Posterior vena cava (tissue), 2 donors: Measurements from ENCODE around the gene POLR2H. TPM values are rescaled to one million over a fixed set of nuclear protein-coding genes. Genes with fewer than 3 reads are reported as not detected.

Source experiments
- DNase-seq: peaks from one replicate; pipeline ENCODE4 v3.0.0-alpha.2; 2020; ENCODE audit warnings: low spot score
- intact Hi-C, 2 donors: fragments of 100-400 bp; cut with DNase I; formaldehyde crosslinking; loops; one replicate each; pipeline versions ENCODE4 v1.14.1 to v1.14.2; 2022 to 2023
- total RNA-seq, 2 donors: library from RNA; stranded (reverse); fragmentation: NEBNext Ultra II Directional; extraction: Animal tissue kit (Norgen Biotek cat#: 25700); gene quantifications; one replicate each; pipeline ENCODE4 v1.2.1, GENCODE V29; 2021
- donor health status: DM: yes; HTN: yes; CAD: no.
- donor health status: DM: yes; HTN: yes; CAD: no.

POLR2H gene
- total RNA-seq, 2 donors from 2014 or later = 39.1 to 42.7 TPM

GRCh38 chr3:184380627-184381260 is 19.2 kb downstream of the POLR2H start:
- intact Hi-C loops = no loop called here

DNA sequence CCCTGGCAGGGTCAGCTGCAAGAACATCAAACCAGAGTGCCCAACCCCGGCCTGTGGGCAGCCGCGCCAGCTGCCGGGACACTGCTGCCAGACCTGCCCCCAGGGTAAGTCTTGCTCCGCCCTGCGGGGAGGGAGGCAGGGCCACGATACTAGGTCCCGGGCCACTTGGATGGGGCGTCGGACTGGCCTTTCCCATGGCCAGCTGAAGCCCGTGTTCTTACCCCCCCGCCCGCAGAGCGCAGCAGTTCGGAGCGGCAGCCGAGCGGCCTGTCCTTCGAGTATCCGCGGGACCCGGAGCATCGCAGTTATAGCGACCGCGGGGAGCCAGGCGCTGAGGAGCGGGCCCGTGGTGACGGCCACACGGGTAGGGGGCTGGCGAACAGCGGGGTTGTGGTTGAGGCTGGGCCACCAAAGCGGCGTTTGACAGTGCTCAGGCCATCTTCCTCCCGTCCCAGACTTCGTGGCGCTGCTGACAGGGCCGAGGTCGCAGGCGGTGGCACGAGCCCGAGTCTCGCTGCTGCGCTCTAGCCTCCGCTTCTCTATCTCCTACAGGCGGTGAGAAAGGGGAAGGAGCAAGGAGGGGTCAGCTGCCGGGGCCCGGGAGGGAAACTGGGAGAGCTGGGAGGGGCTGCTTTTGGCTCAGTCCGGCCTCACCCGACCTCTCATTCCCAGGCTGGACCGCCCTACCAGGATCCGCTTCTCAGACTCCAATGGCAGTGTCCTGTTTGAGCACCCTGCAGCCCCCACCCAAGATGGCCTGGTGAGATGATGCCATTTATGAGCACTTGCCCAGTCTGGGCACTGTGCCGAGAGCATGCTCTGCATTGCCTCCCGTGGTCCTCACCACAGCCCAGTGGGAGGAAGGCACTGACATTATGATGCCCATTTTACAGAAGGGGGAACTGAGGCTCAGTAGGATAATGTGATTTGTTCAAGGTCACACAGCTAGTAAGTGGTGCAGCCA is 20.0 kb downstream of the POLR2H start:
- DNase-seq = peak; percentile 88
- intact Hi-C loops = no loop called here

More at GRCh38 chr3:184380627-184381260, 19.2 kb downstream of the POLR2H start:
- DNase-seq = peak; percentile 81

GRCh38 chr3:184382326-184383032 is 21.0 kb downstream of the POLR2H start:
- DNase-seq = peak; percentile 68
- intact Hi-C loops = no loop called here

GRCh38 chr3:184383033-184383740 is 21.7 kb downstream of the POLR2H start:
- intact Hi-C loops = no loop called here
- DNase-seq = peak; percentile 67

DNA sequence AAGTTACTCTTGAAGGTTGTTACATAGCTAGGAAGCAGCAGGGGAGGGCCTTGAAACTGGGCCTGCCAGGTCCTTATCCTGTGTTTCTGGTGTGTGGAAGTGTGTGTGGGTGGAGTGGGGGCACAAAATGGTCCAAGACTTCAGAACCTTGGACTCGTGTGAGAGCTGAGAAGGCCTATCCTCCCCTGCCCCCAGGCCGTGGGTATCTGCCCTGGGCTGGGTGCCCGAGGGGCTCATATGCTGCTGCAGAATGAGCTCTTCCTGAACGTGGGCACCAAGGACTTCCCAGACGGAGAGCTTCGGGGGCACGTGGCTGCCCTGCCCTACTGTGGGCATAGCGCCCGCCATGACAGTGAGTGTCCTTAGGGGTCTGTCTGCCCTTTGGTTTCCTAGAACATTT is 22.8 kb downstream of the POLR2H start:
- intact Hi-C loops = no loop called here
- peak; percentile 64 for DNase-seq

DNA sequence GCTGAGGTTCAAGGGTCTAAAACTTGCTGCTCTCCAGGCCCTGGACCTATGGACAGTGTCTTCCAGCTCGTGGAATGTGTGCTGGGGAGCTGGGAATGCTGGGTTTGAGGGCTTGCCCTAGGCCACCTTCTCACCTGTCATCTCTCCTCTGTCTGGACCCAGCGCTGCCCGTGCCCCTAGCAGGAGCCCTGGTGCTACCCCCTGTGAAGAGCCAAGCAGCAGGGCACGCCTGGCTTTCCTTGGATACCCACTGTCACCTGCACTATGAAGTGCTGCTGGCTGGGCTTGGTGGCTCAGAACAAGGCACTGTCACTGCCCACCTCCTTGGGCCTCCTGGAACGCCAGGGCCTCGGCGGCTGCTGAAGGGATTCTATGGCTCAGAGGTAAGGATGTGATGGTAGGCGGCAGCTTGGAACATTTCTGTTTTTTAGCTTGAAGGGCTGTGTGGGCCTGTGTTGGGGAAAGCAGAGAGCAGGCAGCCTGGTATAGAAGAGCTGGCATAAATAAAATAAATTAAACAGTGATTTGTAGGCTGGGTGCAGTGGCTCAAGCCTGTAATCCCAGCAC is 23.4 kb downstream of the POLR2H start:
- intact Hi-C loops = no loop called here
- DNase-seq = peak; percentile 68

DNA sequence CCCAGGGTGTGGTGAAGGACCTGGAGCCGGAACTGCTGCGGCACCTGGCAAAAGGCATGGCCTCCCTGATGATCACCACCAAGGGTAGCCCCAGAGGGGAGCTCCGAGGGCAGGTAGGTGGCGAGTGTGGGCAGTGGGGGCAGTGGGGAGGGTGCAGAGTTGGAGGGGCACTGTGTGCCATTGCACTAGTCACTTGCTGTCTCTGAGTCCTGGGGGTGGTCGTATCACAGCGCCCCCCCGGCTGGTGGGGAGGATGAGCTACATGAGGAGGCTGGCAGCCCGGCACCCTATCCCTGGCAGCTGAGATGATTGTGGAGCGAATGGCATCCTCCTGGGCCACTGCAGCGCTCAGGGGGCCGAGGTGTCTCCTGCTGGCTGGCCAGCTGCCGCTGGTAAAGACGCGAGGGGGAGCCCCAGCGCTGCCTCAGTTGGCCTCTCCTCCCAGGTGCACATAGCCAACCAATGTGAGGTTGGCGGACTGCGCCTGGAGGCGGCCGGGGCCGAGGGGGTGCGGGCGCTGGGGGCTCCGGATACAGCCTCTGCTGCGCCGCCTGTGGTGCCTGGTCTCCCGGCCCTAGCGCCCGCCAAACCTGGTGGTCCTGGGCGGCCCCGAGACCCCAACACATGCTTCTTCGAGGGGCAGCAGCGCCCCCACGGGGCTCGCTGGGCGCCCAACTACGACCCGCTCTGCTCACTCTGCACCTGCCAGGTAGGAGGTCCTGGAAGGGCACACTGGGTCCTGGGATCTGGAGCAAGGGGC is 24.7 kb downstream of the POLR2H start:
- intact Hi-C loops = no loop called here
- peak; percentile 47 for DNase-seq

DNA sequence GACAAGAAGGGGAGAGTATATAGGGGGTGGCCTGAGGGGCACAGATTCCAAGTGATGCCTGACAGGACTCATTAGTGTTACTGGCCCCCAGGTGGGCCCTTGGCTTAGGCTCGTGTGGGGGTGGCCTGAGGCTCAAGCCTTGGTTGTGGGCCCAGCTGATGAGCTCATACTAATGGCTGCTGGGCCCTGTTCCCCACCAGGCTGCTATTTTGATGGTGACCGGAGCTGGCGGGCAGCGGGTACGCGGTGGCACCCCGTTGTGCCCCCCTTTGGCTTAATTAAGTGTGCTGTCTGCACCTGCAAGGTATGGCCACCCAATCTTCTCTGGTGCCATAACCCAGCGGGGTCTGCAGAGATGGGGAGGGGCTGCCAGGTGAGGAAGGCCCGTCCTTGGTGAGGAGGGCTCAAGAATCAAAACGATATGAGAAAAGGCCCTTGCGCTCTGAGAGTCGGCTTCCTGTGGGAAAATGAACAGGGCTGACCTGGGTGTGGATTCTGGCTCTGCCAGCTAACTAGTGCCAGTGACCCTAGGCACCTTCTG is 25.7 kb downstream of the POLR2H start:
- DNase-seq = no peak
- intact Hi-C loops = no loop called here

- DNase-seq = no peak
- intact Hi-C loops = no loop called here
Observed at GRCh38 chr3:184388164-184388935, 26.8 kb downstream of the POLR2H start.

DNA sequence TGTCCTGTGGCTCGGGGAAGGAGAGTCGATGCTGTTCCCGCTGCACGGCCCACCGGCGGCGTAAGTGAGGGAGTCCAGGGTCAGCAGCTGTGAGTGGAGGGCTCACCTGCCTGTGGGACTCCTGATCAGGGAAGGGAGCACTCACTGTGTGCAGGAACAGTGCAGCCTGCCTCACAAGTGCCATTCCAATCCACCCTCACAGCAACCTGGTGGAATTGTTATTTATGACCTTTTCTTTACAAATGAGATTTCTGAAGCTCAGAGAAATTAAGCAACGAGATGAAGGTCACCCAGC is 27.4 kb downstream of the POLR2H start:
- DNase-seq = no peak
- intact Hi-C loops = no loop called here

GRCh38 chr3:184389384-184389783 is 27.9 kb downstream of the POLR2H start:
- DNase-seq = no peak
- intact Hi-C loops = no loop called here

DNA sequence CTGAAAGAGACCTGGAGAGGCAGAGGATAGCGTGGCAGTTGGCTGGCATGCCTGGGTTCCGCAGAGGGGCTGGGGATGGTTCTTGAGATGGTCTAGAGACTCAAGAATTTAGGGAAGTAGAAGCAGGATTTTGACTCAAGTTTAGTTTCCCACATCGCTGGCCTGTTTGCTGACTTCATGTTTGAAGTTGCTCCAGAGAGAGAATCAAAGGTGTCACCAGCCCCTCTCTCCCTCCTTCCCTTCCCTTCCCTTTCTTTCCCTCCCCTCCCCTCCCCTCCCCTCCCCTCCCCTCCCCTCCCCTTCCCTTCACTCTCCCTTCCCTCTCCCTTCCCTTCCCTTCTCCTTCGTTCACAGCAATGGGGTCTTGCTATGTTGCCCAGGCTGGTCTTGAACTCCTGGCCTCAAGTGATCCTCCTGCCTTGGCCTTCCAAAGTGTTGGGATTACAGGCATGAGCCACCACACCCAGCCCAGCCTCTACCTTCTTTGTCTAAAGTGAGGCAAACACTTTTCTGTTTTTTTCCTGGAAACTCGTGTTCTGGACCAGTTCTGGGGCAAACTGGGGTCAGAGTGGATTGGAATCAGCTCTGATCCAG is 28.5 kb downstream of the POLR2H start:
- DNase-seq = no peak
- intact Hi-C loops = no loop called here

DNA sequence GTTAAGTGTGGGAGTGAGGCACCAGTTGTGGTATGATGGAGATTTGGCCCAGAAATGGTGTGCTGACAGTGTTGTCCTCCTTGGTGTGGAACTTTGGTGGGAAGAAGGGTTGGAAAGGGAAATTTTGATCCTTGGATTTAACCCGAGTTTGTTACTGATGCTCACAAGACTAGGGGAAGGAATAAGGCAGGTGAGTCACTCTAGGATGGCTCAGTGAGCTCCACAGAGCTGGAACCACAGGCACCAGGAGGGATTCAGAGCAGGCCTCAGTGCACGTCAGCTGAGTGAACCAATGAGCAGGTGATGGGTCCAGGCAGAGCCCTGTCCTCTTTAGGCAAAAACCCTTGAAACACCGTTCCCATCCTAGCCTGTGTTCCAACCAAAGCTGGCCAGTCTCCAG is 29.8 kb downstream of the POLR2H start:
- intact Hi-C loops = no loop called here
- DNase-seq = peak; percentile 35

DNA sequence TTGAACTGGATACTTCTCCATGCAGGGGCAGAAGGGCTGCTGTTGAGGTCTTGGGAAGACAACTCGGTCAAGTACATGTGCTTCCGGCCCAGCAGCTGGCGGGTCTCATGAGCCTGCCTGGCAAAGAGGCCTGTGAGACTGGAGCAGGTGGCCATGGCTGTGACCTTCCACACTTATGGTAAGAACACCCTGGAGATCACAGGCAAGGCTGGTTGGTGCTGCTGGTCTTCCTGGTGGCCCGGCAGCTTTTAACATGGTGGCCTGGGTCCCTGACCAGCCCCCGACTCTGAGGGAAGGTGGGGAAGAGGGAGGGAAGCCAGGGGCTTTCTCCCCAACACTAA is 33.8 kb downstream of the POLR2H start:
- DNase-seq = peak; percentile 66
- intact Hi-C loops = no loop called here

GRCh38 chr3:184399410-184399809 is 37.9 kb downstream of the POLR2H start:
- intact Hi-C loops = no loop called here
- DNase-seq = peak; percentile 51

DNA sequence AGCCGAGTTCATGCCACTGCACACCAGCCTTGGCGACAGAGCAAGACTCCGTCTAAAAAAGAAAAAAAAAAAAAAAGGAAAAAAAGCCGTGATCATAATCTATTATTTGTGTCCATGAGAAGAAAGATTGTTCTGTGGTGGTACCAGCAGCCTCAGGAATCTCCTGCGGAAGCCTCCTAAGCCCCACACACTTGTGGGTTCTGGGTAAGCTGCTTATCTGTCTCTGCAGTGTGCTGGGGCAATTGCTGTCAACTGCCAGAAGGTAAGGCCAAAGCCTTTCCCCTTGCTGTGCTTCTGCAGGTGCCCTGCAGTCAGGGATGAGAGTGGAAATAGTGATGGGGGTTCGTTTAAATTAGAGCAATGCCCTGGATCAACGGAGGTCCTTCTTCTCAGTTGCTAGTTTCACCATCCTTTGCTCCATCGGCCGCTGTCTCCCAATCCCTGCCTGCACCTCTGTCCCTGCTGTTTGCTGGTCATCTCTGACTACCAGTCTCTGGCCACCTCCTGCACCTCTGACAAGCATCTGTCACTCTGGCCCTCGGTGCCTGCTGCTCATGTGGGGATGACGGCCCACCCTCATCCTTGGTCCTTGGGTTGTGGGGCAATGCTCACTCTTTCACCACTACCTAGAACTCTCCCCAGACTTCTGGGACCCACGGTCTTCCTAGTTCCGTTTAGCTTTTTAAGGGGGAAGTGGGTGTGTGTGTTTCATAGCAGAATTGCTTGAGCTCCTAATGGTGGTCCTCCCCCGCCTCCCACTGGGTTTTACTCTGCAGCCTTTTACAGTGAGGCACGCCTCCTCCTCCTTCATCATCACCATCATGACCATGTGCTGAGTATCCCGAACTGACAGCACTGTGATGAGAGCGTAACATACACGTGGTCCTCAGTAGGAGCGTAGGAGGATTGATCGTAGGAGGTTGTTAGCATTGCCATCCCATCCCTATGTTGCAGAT is 43.8 kb downstream of the POLR2H start:
- intact Hi-C loops = no loop called here

More for the DNA sequence above, 43.8 kb downstream of the POLR2H start:
- DNase-seq = peak; percentile 41
